Measurements from ENCODE around the gene GALP. TPM values are rescaled to one million over a fixed set of nuclear protein-coding genes. Genes with fewer than 3 reads are reported as not detected.

The GALP gene
- not detected in 5 replicates for total RNA-seq (2022; extraction: Qiagen RNA extraction)

DNA sequence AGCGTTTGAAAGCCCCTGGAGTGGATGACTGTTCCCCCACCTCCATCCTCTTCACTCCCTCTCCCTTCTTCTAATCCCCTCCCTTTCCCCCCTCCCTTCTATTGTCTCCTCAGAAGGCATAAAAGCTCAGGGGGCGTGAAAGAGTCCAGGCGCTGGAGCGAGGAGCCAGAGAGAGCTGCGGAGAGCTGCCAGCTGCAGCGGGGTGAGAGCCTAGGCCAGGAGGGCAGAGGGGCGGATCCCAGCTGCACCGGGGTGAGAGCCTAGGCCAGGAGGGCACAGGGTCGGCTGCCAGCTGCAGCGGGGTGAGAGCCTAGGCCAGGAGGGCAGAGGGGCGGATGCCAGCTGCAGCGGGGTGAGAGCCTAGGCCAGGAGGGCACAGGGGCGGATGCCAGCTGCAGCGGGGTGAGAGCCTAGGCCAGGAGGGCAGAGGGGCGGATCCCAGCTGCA is at the start of gene GALP:
Gene GALP, plus strand, starts transcription at position 148 of the 447 bp plus-strand sequence. CDS start 1,101 bp downstream, outside the sequence.

GRCh38 chr19:56140583-56141416 is 35.0 kb upstream of the GALP start, which contains the start of gene ZNF444:
TSS of gene ZNF444 (plus strand) at chr19:56141287. CDS start at chr19:56146912, 5,625 bp downstream.

GRCh38 chr19:56197646-56198045 is 21.8 kb downstream of the GALP start, which contains the start of gene ZSCAN5B:
TSS of gene ZSCAN5B (minus strand) at chr19:56197783. CDS start at chr19:56193052, 4,731 bp downstream.

DNA sequence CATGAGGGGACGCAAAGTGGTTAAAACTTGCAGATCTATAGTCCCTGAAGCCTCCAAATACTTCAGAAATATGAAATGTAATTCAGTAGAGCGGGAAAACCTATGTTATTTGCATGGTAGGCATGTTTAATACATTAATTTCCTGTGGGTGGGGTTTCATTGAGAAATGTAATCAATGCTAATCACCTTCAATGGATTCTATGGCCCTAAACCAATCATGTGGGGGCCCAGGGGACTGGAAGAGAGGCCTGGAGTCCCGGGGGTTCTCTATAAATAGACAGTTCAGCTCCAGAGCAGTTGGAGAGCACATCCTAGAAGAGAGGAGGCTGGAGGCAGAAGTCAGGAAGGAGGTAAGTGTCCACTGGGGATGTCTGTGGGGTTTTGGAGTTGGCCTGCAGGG is 26.2 kb downstream of the GALP start, which contains the start of gene ZSCAN5C:
Gene ZSCAN5C, plus strand, starts transcription at position 301 of the 400 bp plus-strand sequence. CDS start 3,641 bp downstream, outside the sequence.

Other genes with a start within 250 kb of the GALP start
- gene NLRP13, start 243.7 kb upstream of the GALP start, total RNA-seq (2022; extraction: Qiagen RNA extraction) = not detected in 5 replicates
- not detected in 5 replicates for gene NLRP8, start 228.2 kb upstream of the GALP start, total RNA-seq (2022; extraction: Qiagen RNA extraction)
- 0.03 to 0.07 TPM (median 0.05 TPM) in 4 of 5 replicates, not detected in the other for gene NLRP5, start 189.2 kb upstream of the GALP start, total RNA-seq (2022; extraction: Qiagen RNA extraction)
- 27.1 to 47.9 TPM (median 45.3 TPM) in 5 replicates for gene ZNF787, start 54.7 kb upstream of the GALP start, total RNA-seq (2022; extraction: Qiagen RNA extraction)
- gene ZNF444, start 34.7 kb upstream of the GALP start, total RNA-seq (2022; extraction: Qiagen RNA extraction) = 17.3 to 28.5 TPM (median 26.0 TPM) in 5 replicates
- gene ZSCAN5B, start 21.8 kb downstream of the GALP start, total RNA-seq (2022; extraction: Qiagen RNA extraction) = 0.06 to 0.13 TPM (median 0.06 TPM) in 3 of 5 replicates, not detected in the others
- gene ZSCAN5C, start 26.3 kb downstream of the GALP start, total RNA-seq (2022; extraction: Qiagen RNA extraction) = not detected in 5 replicates
- gene EDDM13, start 96.7 kb downstream of the GALP start, total RNA-seq (2022; extraction: Qiagen RNA extraction) = not detected in 5 replicates
- gene ZSCAN5A, start 138.8 kb downstream of the GALP start, total RNA-seq (2022; extraction: Qiagen RNA extraction) = 6.7 to 8.7 TPM (median 7.5 TPM) in 5 replicates
- 0.95 to 1.6 TPM (median 1.1 TPM) in 5 replicates for gene ZNF582, start 217.5 kb downstream of the GALP start, total RNA-seq (2022; extraction: Qiagen RNA extraction)
- gene ZNF583, start 228.3 kb downstream of the GALP start, total RNA-seq (2022; extraction: Qiagen RNA extraction) = 2.1 to 2.8 TPM (median 2.2 TPM) in 5 replicates

All from A549 treated with Hydrocortisone at 1 μM for 4 hours (cell line).